Measurements from ENCODE around the gene ETHE1.

GRCh38 chr19:43525836-43526771 lies 897 bp downstream of the ETHE1 start:
- TF ChIP-seq CTCF (conservative IDR thresholded peaks at IDR 0.05; ENCODE audit: low read length), result no peak
- no peak for TF ChIP-seq EZH2phosphoT487 (IDR thresholded peaks at IDR 0.05; ENCODE audit: borderline replicate concordance, low read depth, low read length)

Measured in OCI-LY7 (cell line).